Body of pancreas (tissue), 4 donors: ENCODE data around the gene THSD4.

Experiments used
- POLR2A ChIP-seq, 3 donors: fragments of 450-650 bp; IDR thresholded peaks; one replicate each; pipeline ENCODE4 v1.6.1; 2016; ENCODE audit warnings: antibody characterized with exemption in 3 of 3, mild to moderate bottlenecking in 2 of 3
- TF ChIP-seq, protein P1 (sequence below), 7 experiments: fragments of 450-650 bp in 4 of 7; fragments of 200-600 bp in 3 of 7; sonication (generic) in 3 of 7; IDR thresholded peaks; one replicate each; pipeline ENCODE4 v1.5.1; 2016 to 2019; ENCODE audit warnings: antibody characterized with exemption in 7 of 7

- TF ChIP-seq, protein P1, sequence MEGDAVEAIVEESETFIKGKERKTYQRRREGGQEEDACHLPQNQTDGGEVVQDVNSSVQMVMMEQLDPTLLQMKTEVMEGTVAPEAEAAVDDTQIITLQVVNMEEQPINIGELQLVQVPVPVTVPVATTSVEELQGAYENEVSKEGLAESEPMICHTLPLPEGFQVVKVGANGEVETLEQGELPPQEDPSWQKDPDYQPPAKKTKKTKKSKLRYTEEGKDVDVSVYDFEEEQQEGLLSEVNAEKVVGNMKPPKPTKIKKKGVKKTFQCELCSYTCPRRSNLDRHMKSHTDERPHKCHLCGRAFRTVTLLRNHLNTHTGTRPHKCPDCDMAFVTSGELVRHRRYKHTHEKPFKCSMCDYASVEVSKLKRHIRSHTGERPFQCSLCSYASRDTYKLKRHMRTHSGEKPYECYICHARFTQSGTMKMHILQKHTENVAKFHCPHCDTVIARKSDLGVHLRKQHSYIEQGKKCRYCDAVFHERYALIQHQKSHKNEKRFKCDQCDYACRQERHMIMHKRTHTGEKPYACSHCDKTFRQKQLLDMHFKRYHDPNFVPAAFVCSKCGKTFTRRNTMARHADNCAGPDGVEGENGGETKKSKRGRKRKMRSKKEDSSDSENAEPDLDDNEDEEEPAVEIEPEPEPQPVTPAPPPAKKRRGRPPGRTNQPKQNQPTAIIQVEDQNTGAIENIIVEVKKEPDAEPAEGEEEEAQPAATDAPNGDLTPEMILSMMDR (IDR thresholded peaks at IDR 0.05) = peak in 1 of 7 experiments; percentile 5
- no peak for TF ChIP-seq POLR2A (IDR thresholded peaks at IDR 0.05)
Observed at GRCh38 chr15:71337197-71337845, 222.1 kb downstream of the THSD4 start.
